K562 (cell line): ENCODE results near the gene UBE2H.

Source experiments
- C11orf30 ChIP-seq: fragments of 450-650 bp; IDR thresholded peaks from 2 replicates; pipeline ENCODE4 v1.6.1; 2016; ENCODE audit warnings: low read depth, mild to moderate bottlenecking
- CTCF ChIP-seq, 3 experiments: IDR thresholded peaks in 2 of 3; conservative IDR thresholded peaks in 1 of 3; 2 replicates each; pipeline ENCODE4 v1.5.1; 2011 to 2012; ENCODE audit warnings: low read length in 3 of 3, mild to moderate bottlenecking in 3 of 3, control low read depth in 2 of 3, improper control_type of control experiment in 1 of 3, inconsistent platforms in 1 of 3, low read depth in 1 of 3, mixed read lengths in 1 of 3, moderate library complexity in 1 of 3; ENCODE audit not compliant: insufficient read depth in 2 of 3
- E2F4 ChIP-seq: sonication (generic); formaldehyde crosslinking; IDR thresholded peaks from 2 replicates; pipeline ENCODE4 v1.8.0; 2022; ENCODE audit warnings: mild to moderate bottlenecking, low read depth, missing genetic modification reagents
- ELK1 ChIP-seq: sonication (generic); formaldehyde crosslinking; IDR thresholded peaks from 2 replicates; pipeline ENCODE4 v1.8.1; 2022; ENCODE audit warnings: missing genetic modification reagents
- EZH2 ChIP-seq: IDR thresholded peaks from 2 replicates; pipeline ENCODE4 v1.6.1; 2012; ENCODE audit warnings: low read depth, mild to moderate bottlenecking, inconsistent platforms, low read length, borderline replicate concordance
- HMG20A ChIP-seq: fragments of 450-650 bp; formaldehyde crosslinking; conservative IDR thresholded peaks from 2 replicates; pipeline ENCODE4 v1.4.0; 2020; ENCODE audit warnings: mild to moderate bottlenecking, mixed read lengths
- MLX ChIP-seq, 2 experiments: fragments of 450-650 bp in 1 of 2; sonication (generic) in 1 of 2; formaldehyde crosslinking; conservative IDR thresholded peaks; 2 replicates each; pipeline versions ENCODE4 v1.4.0 to v1.8.1; 2020 to 2022; ENCODE audit warnings: mild to moderate bottlenecking in 1 of 2, missing genetic modification reagents in 1 of 2
- MTF1 ChIP-seq: fragments of 250-450 bp; sonication (Bioruptor Pico); IDR thresholded peaks from 2 replicates; pipeline ENCODE4 v1.9.0; 2021; ENCODE audit warnings: moderate library complexity, mild to moderate bottlenecking, inconsistent platforms, borderline replicate concordance
- NFXL1 ChIP-seq: fragments of 450-650 bp; formaldehyde crosslinking; IDR thresholded peaks from 2 replicates; pipeline ENCODE4 v1.4.0; 2021; ENCODE audit warnings: mild to moderate bottlenecking
- SP1 ChIP-seq: sonication (generic); formaldehyde crosslinking; IDR thresholded peaks from 2 replicates; pipeline ENCODE4 v1.8.1; 2022; ENCODE audit warnings: mild to moderate bottlenecking, missing genetic modification reagents
- TAF7 ChIP-seq: fragments of 450-650 bp; IDR thresholded peaks from 2 replicates; pipeline ENCODE4 v1.6.1; 2016; ENCODE audit warnings: missing genetic modification characterization, missing compliant biosample characterization
- ZNF12 ChIP-seq: sonication (generic); formaldehyde crosslinking; IDR thresholded peaks from 2 replicates; pipeline ENCODE4 v1.4.0; 2020; ENCODE audit warnings: mild to moderate bottlenecking, missing genetic modification reagents
- ZNF644 ChIP-seq: fragments of 200-800 bp; sonication (Bioruptor generic); IDR thresholded peaks from 2 replicates; pipeline ENCODE4 v1.6.1; 2016; ENCODE audit warnings: low read depth, missing genetic modification characterization, missing compliant biosample characterization

GRCh38 chr7:129970816-129971215 lies 18.1 kb upstream of the UBE2H start:
- TF ChIP-seq ZNF644 (tag): no peak
- no peak for TF ChIP-seq E2F4
- no peak for TF ChIP-seq ZNF12 (CRISPR knock-in tag)
- TF ChIP-seq HMG20A (CRISPR knock-in tag): no peak
- TF ChIP-seq CTCF (IDR thresholded peaks at IDR 0.05 in 2 of 3, conservative IDR thresholded peaks at IDR 0.05 in 1 of 3; ENCODE audit: insufficient read depth in 2 of 3, low read depth in 1 of 3, low read length in 3 of 3): no peak
- no peak for TF ChIP-seq TAF7
- no peak for TF ChIP-seq EZH2
- TF ChIP-seq SP1 (CRISPR knock-in tag): no peak
- no peak for TF ChIP-seq C11orf30
- no peak for TF ChIP-seq ELK1
- no peak for TF ChIP-seq NFXL1 (CRISPR knock-in tag)
- no peak for TF ChIP-seq MTF1 (CRISPR knock-in tag)
- no peak for TF ChIP-seq MLX (CRISPR knock-in tag; conservative IDR thresholded peaks at IDR 0.05)
